Activated CD8-positive, alpha-beta memory T cell treated with anti-CD3 and anti-CD28 coated beads for 24 hours (primary cell): ENCODE results near the gene TMPRSS2.
"Not testable (repeated sequence)": the region's sequence is repeated elsewhere in the genome, so short reads cannot be mapped to it uniquely, and the experiment has no call there.

Source experiments
- DNase-seq: peaks from one replicate; pipeline ENCODE4 v3.0.0-alpha.2; 2020

Gene TMPRSS2

GRCh38 chr21:41422546-41423304, 85.2 kb downstream of the TMPRSS2 start:
- no peak for DNase-seq

- DNase-seq = peak; percentile 43
These were observed 87.0 kb downstream of the TMPRSS2 start for GRCh38 chr21:41420998-41421397.

- peak; percentile 73 for DNase-seq
These were observed 87.8 kb downstream of the TMPRSS2 start for GRCh38 chr21:41419921-41420862.

- DNase-seq = peak; percentile 52
These were observed 88.8 kb downstream of the TMPRSS2 start for GRCh38 chr21:41418956-41419680.

- DNase-seq = no peak
These were observed 89.6 kb downstream of the TMPRSS2 start for GRCh38 chr21:41418393-41418792.

- DNase-seq = not testable (repeated sequence)
These were observed 90.5 kb downstream of the TMPRSS2 start for GRCh38 chr21:41417505-41417904.
